SK-N-SH (cell line): Measurements from ENCODE around the gene BSCL2.
A peak's percentile ranks its signal among the peaks of the same experiment; 100 is the strongest.

Experiments
- CTCF ChIP-seq: fragments of 200-600 bp; sonication (generic); IDR thresholded peaks from 2 replicates; pipeline ENCODE4 v1.6.1; 2017; ENCODE audit warnings: antibody characterized with exemption, mild to moderate bottlenecking, moderate library complexity
- FOXM1 ChIP-seq: IDR thresholded peaks from 2 replicates; pipeline ENCODE4 v1.4.0; 2012; ENCODE audit warnings: low read depth, mild to moderate bottlenecking
- MAX ChIP-seq: IDR thresholded peaks from 2 replicates; pipeline ENCODE4 v1.4.0; 2012; ENCODE audit warnings: low read depth
- RAD21 ChIP-seq: IDR thresholded peaks from 2 replicates; pipeline ENCODE4 v1.6.1; 2012; ENCODE audit warnings: mild to moderate bottlenecking, low read length
- SIN3A ChIP-seq: IDR thresholded peaks from 2 replicates; pipeline ENCODE4 v1.6.1; 2012; ENCODE audit warnings: low read depth, mild to moderate bottlenecking, low read length, moderate library complexity, borderline replicate concordance
- SMC3 ChIP-seq: IDR thresholded peaks from 2 replicates; pipeline ENCODE4 v1.6.1; 2012; ENCODE audit warnings: low read depth, low read length, improper control_type of control experiment
- TAF1 ChIP-seq: IDR thresholded peaks from 2 replicates; pipeline ENCODE4 v1.6.1; 2012; ENCODE audit warnings: low read depth, mild to moderate bottlenecking, low read length, moderate library complexity, borderline replicate concordance
- USF1 ChIP-seq: IDR thresholded peaks from 2 replicates; pipeline ENCODE4 v1.4.0; 2012; ENCODE audit warnings: low read depth, borderline replicate concordance

GRCh38 chr11:62671608-62672389 is 35.4 kb downstream of the BSCL2 start, which contains the start of the genes LBHD1 and UQCC3:
- TF ChIP-seq CTCF (no peak), SMC3 (peak; percentile 6; the same call in 1 of the 2 replicates), MAX (no peak; the same call in 1 of the 2 replicates), TAF1 (peak; percentile 87), SIN3A (peak; percentile 75; the same call in 1 of the 2 replicates), FOXM1 (no peak), RAD21 (no peak), USF1 (no peak)
